Activated CD4-positive, alpha-beta T cell treated with anti-CD3 and anti-CD28 coated beads, Interleukin-2, amount 10 ng/mL, durations not matched to agents 24 days and 14 days (primary cell): ENCODE results near the gene BLOC1S4. TPM values are rescaled to one million over a fixed set of nuclear protein-coding genes. Genes with fewer than 3 reads are reported as not detected.

Experiments used
- DNase-seq: peaks from one replicate; pipeline ENCODE4 v3.0.0; 2022
- H3K27ac Mint-ChIP-seq: one replicate; pipeline ENCODE4 v1.8.0; 2022; ENCODE audit warnings: mild to moderate bottlenecking, mixed read lengths
- H3K27me3 Mint-ChIP-seq: one replicate; pipeline ENCODE4 v1.8.0; 2022; ENCODE audit warnings: mixed read lengths
- H3K36me3 Mint-ChIP-seq: one replicate; pipeline ENCODE4 v1.8.0; 2022; ENCODE audit warnings: low read depth, mild to moderate bottlenecking, mixed read lengths
- H3K4me1 Mint-ChIP-seq: one replicate; pipeline ENCODE4 v1.8.0; 2021; ENCODE audit warnings: mixed read lengths
- H3K4me3 Mint-ChIP-seq: one replicate; pipeline ENCODE4 v1.8.0; 2022; ENCODE audit warnings: mild to moderate bottlenecking, moderate library complexity, mixed read lengths
- H3K9me3 Mint-ChIP-seq: one replicate; pipeline ENCODE4 v1.8.0; 2021; ENCODE audit warnings: mixed read lengths
- intact Hi-C: fragments of 100-400 bp; cut with micrococcal nuclease; formaldehyde crosslinking; loops from one replicate; pipeline ENCODE4 v1.15.1; 2023
- total RNA-seq: library from RNA; stranded (reverse); gene quantifications from 2 replicates; pipeline ENCODE4 v1.2.3, GENCODE V29; 2022

The BLOC1S4 gene
- total RNA-seq, 1 donor from 2014 or later, result 20.1 TPM

- peaks cover 65% of the 10 kb centered on the region for H3K4me1 Mint-ChIP-seq
- no peak for DNase-seq
- intact Hi-C loops, result loop anchor here (1.0 to 2.0 kb wide), 3 partner anchors 9 to 22 kb away; partner anchors contain the start of gene MRFAP1L1
These were observed 19.4 kb upstream of the BLOC1S4 start for GRCh38 chr4:6696611-6697010.

GRCh38 chr4:6697131-6697530, 18.8 kb upstream of the BLOC1S4 start:
- peak overlapping the region; percentile 97 for H3K27ac Mint-ChIP-seq
- peaks cover 65% of the 10 kb centered on the region for H3K4me1 Mint-ChIP-seq
- H3K9me3 Mint-ChIP-seq, result no peaks in the 10 kb centered on the region
- H3K27me3 Mint-ChIP-seq, result no peaks in the 10 kb centered on the region
- no peak for DNase-seq
- intact Hi-C loops, result loop anchor here (2.0 kb wide), 1 partner anchor 22 kb away; a partner anchor contains a TSS
- peaks cover 10% of the 10 kb centered on the region for H3K36me3 Mint-ChIP-seq
- H3K4me3 Mint-ChIP-seq, result peak overlapping the region; percentile 72

More at GRCh38 chr4:6696611-6697010, 19.4 kb upstream of the BLOC1S4 start:
- Mint-ChIP-seq H3K36me3 (peaks cover 10% of the 10 kb centered on the region), H3K4me3 (peak overlapping the region; percentile 72), H3K27ac (peak overlapping the region; percentile 97), H3K9me3 (no peaks in the 10 kb centered on the region), H3K27me3 (no peaks in the 10 kb centered on the region)

- Mint-ChIP-seq H3K9me3 (peaks cover 7% of the 10 kb centered on the region), H3K4me3 (peak overlapping the region; percentile 28), H3K36me3 (peaks cover 22% of the 10 kb centered on the region)
These were observed 16.6 kb upstream of the BLOC1S4 start for GRCh38 chr4:6699388-6699787.

GRCh38 chr4:6699903-6700302, 16.1 kb upstream of the BLOC1S4 start:
- intact Hi-C loops, result no loop called here

More at GRCh38 chr4:6699388-6699787, 16.6 kb upstream of the BLOC1S4 start:
- peaks cover 57% of the 10 kb centered on the region for H3K4me1 Mint-ChIP-seq
- DNase-seq, result no peak
- H3K27ac Mint-ChIP-seq, result peak overlapping the region; percentile 85
- no peaks in the 10 kb centered on the region for H3K27me3 Mint-ChIP-seq
- intact Hi-C loops, result no loop called here

GRCh38 chr4:6701371-6701770, 14.6 kb upstream of the BLOC1S4 start:
- no peaks in the 10 kb centered on the region for H3K27me3 Mint-ChIP-seq
- H3K4me1 Mint-ChIP-seq, result peaks cover 62% of the 10 kb centered on the region
- peaks cover 40% of the 10 kb centered on the region for H3K36me3 Mint-ChIP-seq
- DNase-seq, result peak; percentile 82
- no peak overlapping the region for H3K4me3 Mint-ChIP-seq
- intact Hi-C loops, result no loop called here
- H3K9me3 Mint-ChIP-seq, result peaks cover 7% of the 10 kb centered on the region
- H3K27ac Mint-ChIP-seq, result no peak overlapping the region

More at GRCh38 chr4:6699903-6700302, 16.1 kb upstream of the BLOC1S4 start:
- H3K27me3 Mint-ChIP-seq, result no peaks in the 10 kb centered on the region
- peak overlapping the region; percentile 85 for H3K27ac Mint-ChIP-seq
- H3K36me3 Mint-ChIP-seq, result peaks cover 27% of the 10 kb centered on the region
- peak overlapping the region; percentile 28 for H3K4me3 Mint-ChIP-seq
- H3K4me1 Mint-ChIP-seq, result peaks cover 58% of the 10 kb centered on the region
- H3K9me3 Mint-ChIP-seq, result peaks cover 7% of the 10 kb centered on the region
- no peak for DNase-seq

- H3K4me1 Mint-ChIP-seq, result peaks cover 62% of the 10 kb centered on the region
- H3K27me3 Mint-ChIP-seq, result no peaks in the 10 kb centered on the region
- H3K36me3 Mint-ChIP-seq, result peaks cover 50% of the 10 kb centered on the region
- peaks cover 7% of the 10 kb centered on the region for H3K9me3 Mint-ChIP-seq
- DNase-seq, result no peak
- no peak overlapping the region for H3K4me3 Mint-ChIP-seq
- H3K27ac Mint-ChIP-seq, result no peak overlapping the region
- intact Hi-C loops, result no loop called here
These were observed 13.2 kb upstream of the BLOC1S4 start for GRCh38 chr4:6702761-6703160.

- intact Hi-C loops, result no loop called here
- H3K36me3 Mint-ChIP-seq, result peaks cover 58% of the 10 kb centered on the region
- DNase-seq, result no peak
- H3K4me3 Mint-ChIP-seq, result no peak overlapping the region
- peaks cover 7% of the 10 kb centered on the region for H3K9me3 Mint-ChIP-seq
- peak overlapping the region; percentile 62 for H3K27ac Mint-ChIP-seq
- H3K4me1 Mint-ChIP-seq, result peaks cover 65% of the 10 kb centered on the region
- no peaks in the 10 kb centered on the region for H3K27me3 Mint-ChIP-seq
These were observed 12.2 kb upstream of the BLOC1S4 start for GRCh38 chr4:6703786-6704185.

- no peaks in the 10 kb centered on the region for H3K27me3 Mint-ChIP-seq
- intact Hi-C loops, result loop anchor here (1.0 kb wide), 1 partner anchor 9 kb away; no protein-coding TSS in a partner anchor
- peak overlapping the region; percentile 40 for H3K27ac Mint-ChIP-seq
- peaks cover 59% of the 10 kb centered on the region for H3K4me1 Mint-ChIP-seq
- H3K4me3 Mint-ChIP-seq, result peak overlapping the region; percentile 56
- H3K9me3 Mint-ChIP-seq, result peaks cover 7% of the 10 kb centered on the region
- no peak for DNase-seq
- H3K36me3 Mint-ChIP-seq, result peaks cover 57% of the 10 kb centered on the region
These were observed 10.3 kb upstream of the BLOC1S4 start for GRCh38 chr4:6705646-6706045.

- peaks cover 55% of the 10 kb centered on the region for H3K36me3 Mint-ChIP-seq
- peaks cover 7% of the 10 kb centered on the region for H3K9me3 Mint-ChIP-seq
- peaks cover 62% of the 10 kb centered on the region for H3K4me1 Mint-ChIP-seq
- intact Hi-C loops, result no loop called here
- H3K4me3 Mint-ChIP-seq, result peak overlapping the region; percentile 56
- DNase-seq, result no peak
- H3K27ac Mint-ChIP-seq, result no peak overlapping the region
- no peaks in the 10 kb centered on the region for H3K27me3 Mint-ChIP-seq
These were observed 9.8 kb upstream of the BLOC1S4 start for GRCh38 chr4:6706173-6706572.

- Mint-ChIP-seq H3K36me3 (peaks cover 41% of the 10 kb centered on the region), H3K4me1 (peaks cover 51% of the 10 kb centered on the region)
- intact Hi-C loops, result loop anchor here (1.0 to 10.0 kb wide), 6 partner anchors 13 to 1735 kb away; partner anchors contain the start of genes ACOX3, MAN2B2, MRFAP1 and TRMT44
These were observed 6.5 kb upstream of the BLOC1S4 start, which contains the start of gene MRFAP1L1 for GRCh38 chr4:6709230-6710114. Gene MRFAP1L1 (minus strand): TSS chr4:6709865. CDS start chr4:6709629, 236 bp downstream.

GRCh38 chr4:6710282-6710681, 5.7 kb upstream of the BLOC1S4 start:
- Mint-ChIP-seq H3K9me3 (no peaks in the 10 kb centered on the region), H3K4me1 (peaks cover 46% of the 10 kb centered on the region), H3K36me3 (peaks cover 33% of the 10 kb centered on the region), H3K27ac (peak overlapping the region; percentile 97), H3K4me3 (peak overlapping the region; percentile 95), H3K27me3 (no peaks in the 10 kb centered on the region)
- intact Hi-C loops, result loop anchor here (10.0 kb wide), 1 partner anchor 1735 kb away; the partner anchor contains the start of genes ACOX3 and TRMT44
- DNase-seq, result peak; percentile 66

More at GRCh38 chr4:6709230-6710114, 6.5 kb upstream of the BLOC1S4 start, which contains the start of gene MRFAP1L1:
- peak within 1 kb of the TSS; percentile 97 for H3K27ac Mint-ChIP-seq
- no peaks in the 10 kb centered on the region for H3K9me3 Mint-ChIP-seq
- H3K4me3 Mint-ChIP-seq, result peak within 1 kb of the TSS; percentile 95
- H3K27me3 Mint-ChIP-seq, result no peaks in the 10 kb centered on the region
- DNase-seq, result peak; percentile 99

GRCh38 chr4:6710996-6711395, 5.0 kb upstream of the BLOC1S4 start:
- Mint-ChIP-seq H3K4me1 (peaks cover 44% of the 10 kb centered on the region), H3K9me3 (no peaks in the 10 kb centered on the region), H3K4me3 (no peak overlapping the region), H3K36me3 (peaks cover 29% of the 10 kb centered on the region), H3K27ac (no peak overlapping the region), H3K27me3 (peaks cover 3% of the 10 kb centered on the region)
- intact Hi-C loops, result loop anchor here (10.0 kb wide), 1 partner anchor 1734 kb away; the partner anchor contains the start of genes ACOX3 and TRMT44
- DNase-seq, result no peak

- Mint-ChIP-seq H3K4me3 (peak overlapping the region; percentile 17), H3K27me3 (peaks cover 3% of the 10 kb centered on the region), H3K9me3 (no peaks in the 10 kb centered on the region), H3K36me3 (peaks cover 15% of the 10 kb centered on the region), H3K4me1 (peaks cover 28% of the 10 kb centered on the region), H3K27ac (peak overlapping the region; percentile 82)
- no peak for DNase-seq
- intact Hi-C loops, result loop anchor here (5.0 to 10.0 kb wide), 2 partner anchors 272 to 1730 kb away; partner anchors contain the start of genes ACOX3 and TRMT44
These were observed 1.0 kb upstream of the BLOC1S4 start for GRCh38 chr4:6714954-6715353.

GRCh38 chr4:6715704-6716017, 313 bp upstream of the BLOC1S4 start:
- peaks cover 15% of the 10 kb centered on the region for H3K36me3 Mint-ChIP-seq
- peaks cover 27% of the 10 kb centered on the region for H3K4me1 Mint-ChIP-seq
- peaks cover 3% of the 10 kb centered on the region for H3K27me3 Mint-ChIP-seq
- H3K4me3 Mint-ChIP-seq, result peak overlapping the region; percentile 98
- no peaks in the 10 kb centered on the region for H3K9me3 Mint-ChIP-seq
- H3K27ac Mint-ChIP-seq, result peak overlapping the region; percentile 99
- no peak for DNase-seq
- intact Hi-C loops, result loop anchor here (1.0 to 10.0 kb wide), 5 partner anchors 41 to 1729 kb away; partner anchors contain the start of genes ACOX3, MRFAP1 and TRMT44
